HepG2 (cell line): ENCODE data around the gene SC5D. TPM values are rescaled to one million over a fixed set of nuclear protein-coding genes. Genes with fewer than 3 reads are reported as not detected.

ENCODE experiments used
- ATF3 ChIP-seq: sonication (generic); formaldehyde crosslinking; IDR thresholded peaks from 2 replicates; pipeline ENCODE4 v1.4.0; 2020; ENCODE audit warnings: missing genetic modification reagents
- E2F5 ChIP-seq: sonication (generic); formaldehyde crosslinking; conservative IDR thresholded peaks from 2 replicates; pipeline ENCODE4 v1.4.0; 2020; ENCODE audit warnings: missing genetic modification reagents
- GZF1 ChIP-seq: sonication (generic); formaldehyde crosslinking; IDR thresholded peaks from 2 replicates; pipeline ENCODE4 v1.5.1; 2020; ENCODE audit warnings: mild to moderate bottlenecking, missing genetic modification reagents
- ISL2 ChIP-seq: sonication (generic); formaldehyde crosslinking; IDR thresholded peaks from 2 replicates; pipeline ENCODE4 v1.5.0; 2020; ENCODE audit warnings: missing genetic modification reagents
- KDM5A ChIP-seq: fragments of 200-600 bp; sonication (generic); IDR thresholded peaks from 2 replicates; pipeline ENCODE4 v1.7.0; 2018; ENCODE audit warnings: antibody characterized with exemption, mild to moderate bottlenecking, low read length, borderline replicate concordance
- KDM6A ChIP-seq: IDR thresholded peaks from 2 replicates; pipeline ENCODE4 v1.6.1; 2016; ENCODE audit warnings: low read depth
- KLF15 ChIP-seq: sonication (generic); formaldehyde crosslinking; IDR thresholded peaks from 2 replicates; pipeline ENCODE4 v1.8.1; 2023; ENCODE audit warnings: borderline replicate concordance, mild to moderate bottlenecking, inconsistent platforms, missing genetic modification reagents, mixed read lengths
- MBD4 ChIP-seq: IDR thresholded peaks from 2 replicates; pipeline ENCODE4 v1.6.1; 2012; ENCODE audit warnings: low read length, inconsistent platforms, borderline replicate concordance
- RAD21 ChIP-seq: fragments of 450-650 bp; formaldehyde crosslinking; IDR thresholded peaks from 2 replicates; pipeline ENCODE4 v1.5.0; 2020; ENCODE audit warnings: mild to moderate bottlenecking
- SIN3B ChIP-seq: fragments of 150-350 bp; IDR thresholded peaks from 2 replicates; pipeline ENCODE4 v1.6.1; 2014; ENCODE audit warnings: low read length
- SNAPC2 ChIP-seq: sonication (generic); formaldehyde crosslinking; IDR thresholded peaks from 2 replicates; pipeline ENCODE4 v1.8.1; 2022; ENCODE audit warnings: mild to moderate bottlenecking, missing genetic modification reagents
- TBX2 ChIP-seq: sonication (generic); formaldehyde crosslinking; IDR thresholded peaks from 2 replicates; pipeline ENCODE4 v1.5.0; 2020; ENCODE audit warnings: missing genetic modification reagents, mild to moderate bottlenecking, borderline replicate concordance
- YEATS2 ChIP-seq: sonication (generic); formaldehyde crosslinking; IDR thresholded peaks from 2 replicates; pipeline ENCODE4 v1.4.0; 2020; ENCODE audit warnings: missing genetic modification reagents, borderline replicate concordance
- ZBTB44 ChIP-seq: sonication (generic); formaldehyde crosslinking; IDR thresholded peaks from 2 replicates; pipeline ENCODE4 v1.4.0; 2020; ENCODE audit warnings: missing genetic modification reagents
- ZNF281 ChIP-seq: sonication (generic); formaldehyde crosslinking; IDR thresholded peaks from 2 replicates; pipeline ENCODE4 v1.4.0; 2020; ENCODE audit warnings: missing genetic modification reagents, borderline replicate concordance
- ZNF367 ChIP-seq: sonication (generic); formaldehyde crosslinking; IDR thresholded peaks from 2 replicates; pipeline ENCODE4 v1.4.0; 2020; ENCODE audit warnings: missing genetic modification reagents, borderline replicate concordance
- ZNF562 ChIP-seq: sonication (generic); formaldehyde crosslinking; IDR thresholded peaks from 2 replicates; pipeline ENCODE4 v1.8.0; 2022; ENCODE audit warnings: missing genetic modification reagents, borderline replicate concordance
- ZNF563 ChIP-seq: sonication (generic); formaldehyde crosslinking; IDR thresholded peaks from 2 replicates; pipeline ENCODE4 v1.8.0; 2022; ENCODE audit warnings: mild to moderate bottlenecking, moderate library complexity, missing genetic modification reagents
- ZNF740 ChIP-seq: sonication (generic); formaldehyde crosslinking; IDR thresholded peaks from 2 replicates; pipeline ENCODE4 v1.4.0; 2020; ENCODE audit warnings: missing genetic modification reagents
- ZNF883 ChIP-seq: sonication (generic); formaldehyde crosslinking; IDR thresholded peaks from 2 replicates; pipeline ENCODE4 v1.5.1; 2020; ENCODE audit warnings: mild to moderate bottlenecking, missing genetic modification reagents; ENCODE audit errors: not compliant biosample characterization
- polyA plus RNA-seq, 8 experiments: library from polyadenylated mRNA; depleted of rRNA in 3 of 8; stranded (reverse) in 7 of 8; unstranded in 1 of 8; fragments of >200 nt; fragmentation: Illumina TruSeq in 4 of 8; extraction: Trizol in 4 of 8; gene quantifications; 2 replicates each; pipeline versions ENCODE4 v1.2.1 to v1.2.3, GENCODE V29; 2011 to 2016; ENCODE audit warnings: low read depth in 4 of 8, missing spikeins in 1 of 8, mixed read lengths in 1 of 8; ENCODE audit not compliant: insufficient read depth in 1 of 8
- total RNA-seq, 5 experiments: library from RNA; depleted of rRNA; stranded (reverse); fragments of >200 nt; fragmentation: Illumina TruSeq; extraction: Trizol; gene quantifications; 2 replicates each; pipeline ENCODE4 v1.2.3, GENCODE V29; 2016; ENCODE audit warnings: low read depth in 1 of 5
- TF ChIP-seq, protein P1 (sequence below): sonication (generic); formaldehyde crosslinking; IDR thresholded peaks from 2 replicates; pipeline ENCODE4 v1.8.1; 2023; ENCODE audit warnings: missing genetic modification reagents, inconsistent platforms, borderline replicate concordance

Gene SC5D
- total and polyA plus RNA-seq, 2 of the 13 experiments (the other 11 are each of a cell fraction or from before 2014, with no cell fraction given), result 84.4 to 155 TPM

DNA sequence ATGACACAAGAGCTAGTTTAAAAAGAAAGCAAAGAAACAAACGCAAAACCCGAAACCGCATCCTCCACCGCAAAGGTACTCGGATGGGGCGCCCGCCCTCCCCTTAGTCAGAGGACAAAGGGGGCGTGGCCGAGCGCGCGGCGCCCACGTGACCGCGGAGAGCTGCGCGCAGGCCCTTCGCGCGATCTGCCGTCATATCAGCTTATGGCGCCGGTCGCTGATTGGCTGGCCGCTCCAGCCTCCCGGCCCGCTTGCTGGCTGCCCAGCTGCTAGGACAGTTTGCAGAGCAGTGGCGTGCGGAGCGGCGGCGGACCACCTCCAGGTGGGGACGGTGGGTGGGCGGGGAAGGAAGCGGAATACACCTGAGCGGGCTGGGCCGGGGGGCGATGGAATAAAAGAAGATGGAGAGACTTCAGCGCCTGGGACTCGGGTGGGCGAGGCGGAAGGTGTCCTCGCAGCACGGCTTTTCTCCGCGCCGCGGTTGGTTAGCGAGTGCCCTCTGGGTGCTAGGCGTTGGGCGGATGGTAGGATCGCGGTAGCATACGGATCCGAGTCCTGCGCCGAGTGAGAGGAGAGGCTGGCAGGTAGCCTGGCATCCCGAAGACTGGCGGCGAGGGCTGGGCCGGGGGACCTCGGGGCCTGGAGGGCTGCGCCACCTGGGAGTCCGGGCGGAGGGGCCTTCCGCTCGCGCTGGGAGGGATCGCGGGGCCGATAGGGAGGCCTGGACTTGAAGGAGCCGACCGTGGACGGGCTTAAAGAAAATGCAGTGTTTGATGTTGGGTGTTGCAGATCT lies at the start of gene SC5D (continued):
- TF ChIP-seq SIN3B (no peak), ZNF740 (CRISPR knock-in tag) (no peak), ZNF367 (no peak), ZNF883 (CRISPR knock-in tag) (peak; percentile 69), ZNF562 (CRISPR knock-in tag) (no peak), SNAPC2 (CRISPR knock-in tag) (peak; percentile 6; the same call in 1 of the 2 replicates), E2F5 (CRISPR knock-in tag) (peak; percentile 62; the same call in 1 of the 2 replicates), KDM5A (peak; percentile 39; the same call in 1 of the 2 replicates), ZNF563 (CRISPR knock-in tag) (peak; percentile 44; the same call in 1 of the 2 replicates), KLF15 (CRISPR knock-in tag) (peak; percentile 22; the same call in 1 of the 2 replicates), TBX2 (CRISPR knock-in tag) (peak; percentile 49), MBD4 (no peak), ATF3 (CRISPR knock-in tag) (no peak), KDM6A (CRISPR knock-in tag) (no peak; the same call in 1 of the 2 replicates), ISL2 (CRISPR knock-in tag) (peak; percentile 26; the same call in 1 of the 2 replicates), ZBTB44 (0 out of 2 replicates have a peak, but pooled peaks have one; percentile 54), RAD21 (CRISPR knock-in tag) (0 out of 2 replicates have a peak, but pooled peaks have one; percentile 9), GZF1 (peak; percentile 63; the same call in 1 of the 2 replicates), YEATS2 (CRISPR knock-in tag) (peak; percentile 16; the same call in 1 of the 2 replicates), ZNF281 (CRISPR knock-in tag) (peak; percentile 17; the same call in 1 of the 2 replicates)
- TF ChIP-seq, protein P1, sequence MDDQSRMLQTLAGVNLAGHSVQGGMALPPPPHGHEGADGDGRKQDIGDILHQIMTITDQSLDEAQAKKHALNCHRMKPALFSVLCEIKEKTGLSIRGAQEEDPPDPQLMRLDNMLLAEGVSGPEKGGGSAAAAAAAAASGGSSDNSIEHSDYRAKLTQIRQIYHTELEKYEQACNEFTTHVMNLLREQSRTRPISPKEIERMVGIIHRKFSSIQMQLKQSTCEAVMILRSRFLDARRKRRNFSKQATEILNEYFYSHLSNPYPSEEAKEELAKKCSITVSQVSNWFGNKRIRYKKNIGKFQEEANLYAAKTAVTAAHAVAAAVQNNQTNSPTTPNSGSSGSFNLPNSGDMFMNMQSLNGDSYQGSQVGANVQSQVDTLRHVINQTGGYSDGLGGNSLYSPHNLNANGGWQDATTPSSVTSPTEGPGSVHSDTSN (CRISPR knock-in tag), result no peak
